ENCODE measurements around the gene PSEN1.

The PSEN1 gene

GRCh38 chr14:73264080-73264884, 128.0 kb downstream of the PSEN1 start:
- TF ChIP-seq CTCF (IDR thresholded peaks at IDR 0.05; ENCODE audit: borderline replicate concordance, control extremely low read depth, extremely low read depth, insufficient read depth, missing control alignments), result no peak
- peak; percentile 29 for DNase-seq (ENCODE audit: low spot score)
- in situ Hi-C loops (cut with MboI; ENCODE audit: low sequenced_read_pairs, unreplicated experiment), result no loop called here

GRCh38 chr14:73264885-73265720, 128.8 kb downstream of the PSEN1 start:
- DNase-seq (ENCODE audit: low spot score), result peak; percentile 27
- no peak for TF ChIP-seq CTCF (IDR thresholded peaks at IDR 0.05; ENCODE audit: borderline replicate concordance, control extremely low read depth, extremely low read depth, insufficient read depth, missing control alignments)
- in situ Hi-C loops (cut with MboI; ENCODE audit: low sequenced_read_pairs, unreplicated experiment), result no loop called here

GRCh38 chr14:73265721-73266046, 129.4 kb downstream of the PSEN1 start:
- no peak for TF ChIP-seq CTCF (IDR thresholded peaks at IDR 0.05; ENCODE audit: borderline replicate concordance, control extremely low read depth, extremely low read depth, insufficient read depth, missing control alignments)
- in situ Hi-C loops (cut with MboI; ENCODE audit: low sequenced_read_pairs, unreplicated experiment), result no loop called here

GRCh38 chr14:73266317-73266716, 130.0 kb downstream of the PSEN1 start:
- in situ Hi-C loops (cut with MboI; ENCODE audit: low sequenced_read_pairs, unreplicated experiment), result no loop called here
- no peak for TF ChIP-seq CTCF (IDR thresholded peaks at IDR 0.05; ENCODE audit: borderline replicate concordance, control extremely low read depth, extremely low read depth, insufficient read depth, missing control alignments)
- DNase-seq (ENCODE audit: low spot score), result no peak

More at GRCh38 chr14:73265721-73266046, 129.4 kb downstream of the PSEN1 start:
- DNase-seq (ENCODE audit: low spot score), result peak; percentile 10

- in situ Hi-C loops (cut with MboI; ENCODE audit: low sequenced_read_pairs, unreplicated experiment), result no loop called here
- no peak for TF ChIP-seq CTCF (IDR thresholded peaks at IDR 0.05; ENCODE audit: borderline replicate concordance, control extremely low read depth, extremely low read depth, insufficient read depth, missing control alignments)
- peak; percentile 10 for DNase-seq (ENCODE audit: low spot score)
These were observed 131.2 kb downstream of the PSEN1 start for GRCh38 chr14:73267474-73267873.

GRCh38 chr14:73269729-73270531, 133.6 kb downstream of the PSEN1 start:
- in situ Hi-C loops (cut with MboI; ENCODE audit: low sequenced_read_pairs, unreplicated experiment), result no loop called here
- no peak for TF ChIP-seq CTCF (IDR thresholded peaks at IDR 0.05; ENCODE audit: borderline replicate concordance, control extremely low read depth, extremely low read depth, insufficient read depth, missing control alignments)
- DNase-seq (ENCODE audit: low spot score), result peak; percentile 81

Data from GM13976 (cell line).